Cerebellar cortex (tissue), 1 donor: ENCODE measurements around the gene MSI2.

Source experiments
- DNase-seq: peaks from one replicate; pipeline ENCODE4 v3.0.0-alpha.2; 2015; ENCODE audit warnings: low spot score

The MSI2 gene

GRCh38 chr17:57641761-57642160, 385.4 kb downstream of the MSI2 start:
- DNase-seq = no peak

DNA sequence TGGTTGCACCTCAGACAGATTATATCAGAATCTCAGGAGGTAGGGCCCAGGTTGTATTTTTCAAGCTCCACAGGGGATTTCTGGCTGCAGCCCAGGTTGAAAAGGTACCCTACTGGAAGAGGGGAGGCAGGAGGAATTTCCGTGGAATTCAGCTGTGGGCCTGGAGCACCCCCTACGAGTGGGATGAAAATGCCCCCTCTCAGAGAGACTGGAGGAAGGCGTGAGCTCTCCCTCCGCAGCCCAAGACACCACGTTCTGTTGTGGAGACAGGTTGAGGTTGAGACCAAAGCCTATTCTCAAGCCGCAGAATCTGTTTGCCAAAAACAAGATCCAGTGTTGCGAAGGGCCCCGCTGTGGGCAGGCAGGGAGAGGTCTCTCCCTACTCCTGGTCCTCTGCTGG, 386.7 kb downstream of the MSI2 start:
- DNase-seq = no peak

- DNase-seq = peak; percentile 70
Measured at GRCh38 chr17:57644326-57644725, 388.0 kb downstream of the MSI2 start.

DNA sequence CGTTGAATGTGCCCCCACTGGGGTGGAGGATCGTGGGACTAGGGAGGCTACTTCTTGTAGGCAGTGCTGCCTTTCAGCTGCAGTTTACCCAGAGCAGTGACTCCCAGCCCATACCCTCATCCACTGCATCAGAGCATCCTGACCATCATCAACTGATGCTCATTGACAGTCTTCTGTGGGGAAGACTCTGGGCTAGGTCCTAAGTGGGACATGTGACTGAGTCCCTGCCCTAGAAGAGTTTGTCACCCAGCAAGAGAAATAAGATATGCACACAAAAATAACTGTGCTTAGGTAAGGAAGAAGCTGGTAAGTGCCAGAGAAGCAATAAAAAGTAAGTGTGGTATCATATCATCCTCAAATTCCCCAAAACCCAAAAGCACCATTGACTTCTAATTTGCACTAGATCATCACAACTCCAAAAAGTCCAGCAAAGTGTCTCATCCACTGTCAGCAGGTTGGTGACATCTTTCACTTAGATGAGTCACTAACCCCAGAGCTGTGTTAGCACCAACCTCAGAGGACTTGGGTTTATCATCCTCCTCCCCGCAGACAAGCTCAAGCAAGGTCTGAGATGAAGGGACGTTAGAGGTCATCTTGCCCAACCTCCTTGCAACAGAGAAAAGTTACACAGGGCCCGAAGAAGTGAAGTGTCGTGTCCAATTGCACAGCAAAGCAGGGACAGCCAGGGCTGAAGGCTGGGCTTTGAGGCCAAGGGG, 389.8 kb downstream of the MSI2 start:
- DNase-seq = no peak

GRCh38 chr17:57648720-57649119, 392.4 kb downstream of the MSI2 start:
- no peak for DNase-seq

DNA sequence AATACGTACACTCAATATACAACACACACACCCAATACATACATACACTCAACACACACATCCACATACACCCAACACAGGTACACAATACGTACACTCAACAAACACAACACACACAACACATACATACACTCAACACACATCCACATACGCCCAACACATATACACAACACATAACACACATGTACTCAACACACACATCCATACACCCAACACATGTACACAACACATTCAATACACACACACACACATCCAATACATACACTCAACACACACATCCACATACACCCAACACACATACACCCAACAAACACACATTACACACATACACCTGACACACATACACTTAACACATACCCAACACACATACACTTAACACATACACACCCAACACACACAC, 392.9 kb downstream of the MSI2 start:
- no peak for DNase-seq

DNA sequence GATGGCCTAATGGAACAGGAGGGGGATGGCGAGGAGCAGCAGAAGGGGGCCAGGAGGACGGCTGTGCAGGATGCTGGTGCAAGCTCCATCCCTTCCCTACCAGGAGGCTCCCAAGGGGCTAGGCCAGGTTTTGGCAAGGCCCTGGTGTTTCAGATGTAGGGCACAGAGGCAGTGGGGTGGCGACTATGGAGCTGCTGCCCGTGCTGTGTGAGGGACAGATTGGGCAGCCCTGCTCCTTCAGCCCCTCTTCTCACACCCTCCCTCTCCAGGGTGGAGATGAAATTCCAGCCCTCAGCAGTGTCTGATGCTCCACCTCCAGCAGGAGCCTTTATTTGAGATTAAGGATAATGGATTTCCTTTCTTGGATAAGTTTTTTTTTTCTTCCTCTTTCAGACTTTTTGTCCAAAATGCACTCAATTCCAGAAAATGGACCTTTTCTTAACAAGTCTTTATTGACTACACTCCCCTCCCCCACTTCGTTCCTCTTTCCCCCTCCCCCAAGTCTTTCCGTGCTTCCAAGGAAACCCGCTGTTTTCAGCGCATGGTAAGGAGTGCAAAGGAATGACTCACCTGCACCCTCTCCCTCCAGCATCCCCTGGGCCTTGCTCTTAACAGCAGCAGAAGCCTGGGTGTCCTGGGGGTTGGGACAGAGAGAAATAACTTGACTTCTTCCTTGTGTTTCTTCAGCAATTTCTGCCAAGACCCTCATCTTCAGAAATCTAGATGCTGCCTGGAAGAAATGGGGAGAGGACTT, 393.6 kb downstream of the MSI2 start:
- no peak for DNase-seq

GRCh38 chr17:57650548-57650947, 394.2 kb downstream of the MSI2 start:
- no peak for DNase-seq

DNA sequence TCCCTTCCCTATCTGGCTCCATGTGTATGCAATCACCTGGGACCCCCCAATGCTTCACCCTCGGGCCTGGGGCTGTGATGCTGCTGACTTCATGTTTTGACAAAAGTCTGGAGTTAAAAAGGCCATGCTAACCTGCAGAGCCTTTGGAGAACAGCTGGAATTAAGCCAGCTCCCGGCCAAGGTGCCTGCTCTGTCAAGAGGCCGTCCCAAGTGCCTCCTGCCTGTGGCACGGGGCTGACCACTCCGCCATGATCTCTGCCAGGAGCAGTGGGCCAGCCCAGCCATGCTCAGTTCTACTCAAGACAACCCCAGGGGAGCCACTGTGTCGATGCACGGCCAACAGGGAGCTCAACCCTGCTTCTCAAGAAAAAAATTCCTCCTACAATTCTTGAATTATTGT, 395.1 kb downstream of the MSI2 start:
- no peak for DNase-seq

GRCh38 chr17:57651996-57652395, 395.7 kb downstream of the MSI2 start:
- DNase-seq = no peak

GRCh38 chr17:57652811-57653210, 396.5 kb downstream of the MSI2 start:
- no peak for DNase-seq

DNA sequence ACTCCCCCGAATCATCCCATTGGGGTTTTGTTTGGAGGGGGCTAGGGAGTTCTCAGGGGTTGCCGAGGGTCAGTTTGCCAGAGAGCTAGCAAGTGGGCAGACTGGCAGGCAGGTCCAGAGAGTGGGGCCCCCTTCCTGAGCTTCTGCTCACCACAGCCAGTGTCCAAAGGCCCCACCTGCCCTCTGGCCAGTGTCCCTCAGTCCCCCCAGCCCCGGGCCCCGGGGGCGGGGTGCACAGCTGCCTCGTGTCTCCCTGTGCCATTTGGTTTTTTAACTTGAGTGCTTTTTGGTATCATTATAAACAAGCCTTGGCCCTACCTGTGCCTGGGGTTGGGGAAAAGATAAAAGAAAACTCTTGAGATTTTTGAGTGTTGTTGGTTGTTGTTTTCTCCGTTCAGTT, 397.0 kb downstream of the MSI2 start:
- DNase-seq = no peak

DNA sequence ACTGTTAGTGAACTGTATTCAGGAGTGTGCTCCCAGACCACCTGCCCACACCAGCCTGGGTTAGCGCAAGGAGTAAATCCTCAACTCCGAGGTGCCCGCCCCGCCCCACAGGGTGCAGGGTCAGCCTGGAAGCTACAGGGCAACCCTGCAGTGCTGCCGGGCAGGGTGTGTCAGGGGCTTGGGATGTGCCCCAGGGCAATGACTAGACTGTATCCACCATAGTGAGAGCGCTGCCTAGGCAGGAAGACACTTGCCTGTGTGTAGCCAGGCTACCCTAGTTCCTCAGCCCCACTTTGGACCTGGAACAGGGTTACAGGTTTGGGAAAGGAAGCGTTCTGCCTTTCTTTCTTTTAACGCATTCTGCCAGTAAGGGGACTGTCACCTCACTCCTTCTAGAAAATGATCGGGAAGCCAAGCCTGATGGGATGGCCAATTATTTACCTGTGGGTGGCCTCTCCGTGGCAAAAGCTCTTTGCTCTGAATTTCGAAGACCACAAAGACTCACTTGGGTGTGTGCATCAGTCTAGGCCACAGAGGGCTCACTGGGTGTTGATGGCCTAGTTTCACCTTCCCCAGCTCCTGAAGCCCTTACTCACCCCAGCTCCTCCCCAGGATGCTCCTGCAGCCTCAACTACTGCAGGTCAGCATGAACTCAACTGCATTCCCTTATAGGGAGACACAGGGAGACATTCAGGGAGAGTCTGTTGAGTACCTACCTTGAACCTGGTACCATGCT, 397.9 kb downstream of the MSI2 start:
- DNase-seq = no peak

DNA sequence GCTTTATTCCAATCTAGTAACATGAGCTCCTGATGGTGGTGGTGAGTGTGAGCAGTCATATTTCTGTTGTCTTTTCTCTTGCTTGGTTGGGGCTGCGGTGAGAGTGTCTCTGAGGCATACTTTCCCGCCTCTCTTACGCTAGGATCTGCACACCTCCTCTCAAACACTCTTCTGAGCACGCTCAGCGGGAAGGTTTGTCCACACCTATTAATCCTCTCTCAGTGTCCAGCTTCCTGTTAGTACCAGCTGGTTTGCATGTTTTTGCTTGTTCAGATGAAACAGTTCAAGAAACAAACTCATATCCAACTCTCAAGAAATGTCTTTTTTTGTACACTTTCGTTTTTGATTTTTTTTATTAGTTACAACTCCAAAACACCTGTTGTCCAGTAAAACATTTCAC, 399.2 kb downstream of the MSI2 start:
- no peak for DNase-seq

- peak; percentile 83 for DNase-seq
Measured at GRCh38 chr17:57657211-57657610, 400.9 kb downstream of the MSI2 start.

GRCh38 chr17:57662041-57662440, 405.7 kb downstream of the MSI2 start:
- no peak for DNase-seq

GRCh38 chr17:57662644-57663308, 406.5 kb downstream of the MSI2 start:
- DNase-seq = peak; percentile 97

GRCh38 chr17:57663326-57664070, 407.2 kb downstream of the MSI2 start:
- DNase-seq = no peak

GRCh38 chr17:57665128-57665527, 408.8 kb downstream of the MSI2 start:
- DNase-seq = no peak

DNA sequence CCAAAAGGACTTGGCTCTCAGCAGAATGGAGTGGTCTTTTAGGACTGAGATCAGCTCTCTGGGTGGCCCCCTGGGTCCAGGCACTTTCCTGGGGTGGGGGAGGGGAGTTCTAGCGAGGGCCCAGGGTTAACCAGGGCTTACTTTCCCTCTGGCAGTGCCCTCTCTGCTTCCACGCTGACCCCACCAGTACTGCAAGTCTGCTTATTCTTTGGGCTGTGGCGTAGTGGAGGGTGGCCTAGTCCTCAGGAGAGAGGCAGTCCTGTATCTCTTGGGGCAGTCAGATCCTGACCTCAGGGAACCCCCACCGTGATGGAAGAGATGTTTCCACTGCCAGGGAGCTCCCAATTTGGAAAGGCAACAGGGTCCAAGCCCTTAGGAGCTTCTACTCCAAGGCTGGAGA, 409.4 kb downstream of the MSI2 start:
- no peak for DNase-seq

GRCh38 chr17:57666201-57666870, 410.0 kb downstream of the MSI2 start:
- DNase-seq = no peak
